ENCODE measurements around the gene DYRK1B. TPM values are rescaled to one million over a fixed set of nuclear protein-coding genes. Genes with fewer than 3 reads are reported as not detected.

Gene DYRK1B
- total and polyA plus RNA-seq, 2 experiments from 2014 or later: 6.5 to 8.6 TPM

- no peak for TF ChIP-seq ZNF331 (CRISPR knock-in tag; IDR thresholded peaks at IDR 0.05; ENCODE audit: low read depth)
Observed at GRCh38 chr19:39778763-39779162, 55.2 kb downstream of the DYRK1B start, which contains the start of gene LEUTX (continued).

Small RNA genes within 50 kb of the gene (microRNA-seq; reads per million reads assigned to microRNA genes)
- gene MIR6719: not detected

Small RNA genes within 50 kb of the gene (small RNA-seq; reads per million reads assigned to genes)
- not detected for gene MIR6719 (ENCODE audit: low replicate concordance)

Other genes with a start within 250 kb of the DYRK1B start
- gene LGALS13, start 231.6 kb downstream of the DYRK1B start, total RNA-seq (2014; rRNA removed; shearing (Covaris generic)): not detected in 2 replicates
- not detected in 2 replicates for gene LGALS13, start 231.6 kb downstream of the DYRK1B start, polyA plus RNA-seq (2016; fragmentation: Nextera tagmentation; extraction: Ambion mirVana)
- gene LGALS16, start 178.2 kb downstream of the DYRK1B start, total RNA-seq (2014; rRNA removed; shearing (Covaris generic)): not detected in 2 replicates
- not detected in 2 replicates for gene LGALS16, start 178.2 kb downstream of the DYRK1B start, polyA plus RNA-seq (2016; fragmentation: Nextera tagmentation; extraction: Ambion mirVana)
- gene LGALS14, start 129.7 kb downstream of the DYRK1B start, total RNA-seq (2014; rRNA removed; shearing (Covaris generic)): not detected in 2 replicates
- gene LGALS14, start 129.7 kb downstream of the DYRK1B start, polyA plus RNA-seq (2016; fragmentation: Nextera tagmentation; extraction: Ambion mirVana): not detected in 2 replicates
- gene CLC, start 96.1 kb downstream of the DYRK1B start, total RNA-seq (2014; rRNA removed; shearing (Covaris generic)): not detected in 2 replicates
- gene CLC, start 96.1 kb downstream of the DYRK1B start, polyA plus RNA-seq (2016; fragmentation: Nextera tagmentation; extraction: Ambion mirVana): 0.63 TPM in 1 of 2 replicates, not detected in the other
- not detected in 2 replicates for gene LEUTX, start 55.3 kb downstream of the DYRK1B start, total RNA-seq (2014; rRNA removed; shearing (Covaris generic))
- 0.47 TPM in 1 of 2 replicates, not detected in the other for gene LEUTX, start 55.3 kb downstream of the DYRK1B start, polyA plus RNA-seq (2016; fragmentation: Nextera tagmentation; extraction: Ambion mirVana)
- gene FBL, start 12.2 kb upstream of the DYRK1B start, total RNA-seq (2014; rRNA removed; shearing (Covaris generic)): 403 and 426 TPM in 2 replicates
- 553 and 579 TPM in 2 replicates for gene FBL, start 12.2 kb upstream of the DYRK1B start, polyA plus RNA-seq (2016; fragmentation: Nextera tagmentation; extraction: Ambion mirVana)
- 3.0 and 3.6 TPM in 2 replicates for gene FCGBP, start 100.5 kb upstream of the DYRK1B start, total RNA-seq (2014; rRNA removed; shearing (Covaris generic))
- 0.28 and 0.44 TPM in 2 replicates for gene FCGBP, start 100.5 kb upstream of the DYRK1B start, polyA plus RNA-seq (2016; fragmentation: Nextera tagmentation; extraction: Ambion mirVana)
- 147 and 161 TPM in 2 replicates for gene PSMC4, start 137.0 kb upstream of the DYRK1B start, total RNA-seq (2014; rRNA removed; shearing (Covaris generic))
- gene PSMC4, start 137.0 kb upstream of the DYRK1B start, polyA plus RNA-seq (2016; fragmentation: Nextera tagmentation; extraction: Ambion mirVana): 135 and 139 TPM in 2 replicates
- gene ZNF546, start 162.9 kb upstream of the DYRK1B start, total RNA-seq (2014; rRNA removed; shearing (Covaris generic)): 0.38 and 0.62 TPM in 2 replicates
- gene ZNF546, start 162.9 kb upstream of the DYRK1B start, polyA plus RNA-seq (2016; fragmentation: Nextera tagmentation; extraction: Ambion mirVana): 0.47 and 0.95 TPM in 2 replicates
- 11.0 and 11.2 TPM in 2 replicates for gene ZNF780B, start 222.1 kb upstream of the DYRK1B start, total RNA-seq (2014; rRNA removed; shearing (Covaris generic))
- gene ZNF780B, start 222.1 kb upstream of the DYRK1B start, polyA plus RNA-seq (2016; fragmentation: Nextera tagmentation; extraction: Ambion mirVana): 3.8 and 4.9 TPM in 2 replicates

Measured in GM23338 (cell line).